GM20000 (cell line): ENCODE results near the gene MAP3K4.

Source experiments
- DNase-seq: peaks from one replicate; pipeline ENCODE4 v3.0.0; 2012; ENCODE audit warnings: low spot score
- CTCF ChIP-seq: IDR thresholded peaks from 2 replicates; pipeline ENCODE4 v1.5.1; 2012; ENCODE audit warnings: mild to moderate bottlenecking, control low read depth; ENCODE audit errors: extremely low read depth, missing control alignments

The MAP3K4 gene

GRCh38 chr6:161151660-161152526, 160.3 kb downstream of the MAP3K4 start:
- DNase-seq: no peak
- no peak for TF ChIP-seq CTCF

GRCh38 chr6:161152527-161152862, 160.9 kb downstream of the MAP3K4 start:
- TF ChIP-seq CTCF: no peak
- DNase-seq: no peak

- DNase-seq: peak; percentile 52
Observed at GRCh38 chr6:161152907-161153662, 161.5 kb downstream of the MAP3K4 start.

GRCh38 chr6:161153725-161154124, 162.2 kb downstream of the MAP3K4 start:
- DNase-seq: no peak
- no peak for TF ChIP-seq CTCF

More at GRCh38 chr6:161152907-161153662, 161.5 kb downstream of the MAP3K4 start:
- no peak for TF ChIP-seq CTCF

GRCh38 chr6:161154796-161155335, 163.3 kb downstream of the MAP3K4 start:
- no peak for DNase-seq
- TF ChIP-seq CTCF: no peak

GRCh38 chr6:161161121-161161520, 169.6 kb downstream of the MAP3K4 start:
- no peak for TF ChIP-seq CTCF
- no peak for DNase-seq
